Activated T-cell treated with anti-CD3 and anti-CD28 coated beads for 24 hours (primary cell): Measurements from ENCODE around the gene HJURP.
"Not testable (repeated sequence)": the region's sequence is repeated elsewhere in the genome, so short reads cannot be mapped to it uniquely, and the experiment has no call there.

Experiments used
- DNase-seq: peaks from one replicate; pipeline ENCODE4 v3.0.0-alpha.2; 2020; ENCODE audit warnings: low read depth

The HJURP gene, protein sequence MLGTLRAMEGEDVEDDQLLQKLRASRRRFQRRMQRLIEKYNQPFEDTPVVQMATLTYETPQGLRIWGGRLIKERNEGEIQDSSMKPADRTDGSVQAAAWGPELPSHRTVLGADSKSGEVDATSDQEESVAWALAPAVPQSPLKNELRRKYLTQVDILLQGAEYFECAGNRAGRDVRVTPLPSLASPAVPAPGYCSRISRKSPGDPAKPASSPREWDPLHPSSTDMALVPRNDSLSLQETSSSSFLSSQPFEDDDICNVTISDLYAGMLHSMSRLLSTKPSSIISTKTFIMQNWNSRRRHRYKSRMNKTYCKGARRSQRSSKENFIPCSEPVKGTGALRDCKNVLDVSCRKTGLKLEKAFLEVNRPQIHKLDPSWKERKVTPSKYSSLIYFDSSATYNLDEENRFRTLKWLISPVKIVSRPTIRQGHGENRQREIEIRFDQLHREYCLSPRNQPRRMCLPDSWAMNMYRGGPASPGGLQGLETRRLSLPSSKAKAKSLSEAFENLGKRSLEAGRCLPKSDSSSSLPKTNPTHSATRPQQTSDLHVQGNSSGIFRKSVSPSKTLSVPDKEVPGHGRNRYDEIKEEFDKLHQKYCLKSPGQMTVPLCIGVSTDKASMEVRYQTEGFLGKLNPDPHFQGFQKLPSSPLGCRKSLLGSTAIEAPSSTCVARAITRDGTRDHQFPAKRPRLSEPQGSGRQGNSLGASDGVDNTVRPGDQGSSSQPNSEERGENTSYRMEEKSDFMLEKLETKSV

DNA sequence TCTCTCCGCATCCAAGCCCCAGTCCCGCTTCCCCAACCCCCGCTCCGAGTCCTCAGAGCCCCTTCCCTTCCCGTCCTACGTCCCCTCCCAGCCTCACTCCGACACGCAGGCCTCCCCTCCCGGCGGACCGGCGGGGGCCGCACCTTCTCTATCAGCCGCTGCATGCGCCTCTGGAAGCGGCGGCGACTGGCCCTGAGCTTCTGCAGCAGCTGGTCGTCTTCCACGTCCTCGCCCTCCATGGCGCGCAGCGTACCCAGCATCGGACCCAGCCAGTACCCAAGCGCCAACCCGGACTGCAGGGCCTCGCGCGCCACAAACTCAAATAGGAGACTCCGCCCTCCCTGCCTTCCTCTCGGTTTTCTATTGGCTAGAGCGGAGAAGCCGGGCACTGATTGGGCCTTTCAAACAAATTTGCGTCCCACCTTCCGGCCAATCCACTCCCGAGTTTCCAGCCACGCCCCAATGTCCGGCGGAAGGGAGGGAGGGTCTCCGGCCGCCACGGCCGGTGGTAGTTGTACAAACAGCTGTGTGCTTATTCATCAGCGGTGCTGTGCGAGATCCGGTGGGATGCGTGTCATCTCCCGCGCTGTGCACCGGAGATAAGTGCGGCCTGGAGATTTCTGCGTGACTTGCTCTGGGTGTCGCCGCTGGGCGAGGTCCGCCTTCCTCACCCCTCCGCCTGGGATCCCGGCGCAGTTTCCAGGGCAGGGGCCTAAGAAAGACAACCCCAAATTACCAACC, at the start of gene HJURP:
TSS of gene HJURP (minus strand) at position 295 of the 741 bp plus-strand sequence. CDS start at position 260, 35 bp downstream.
- DNase-seq = peak; percentile 87

- no peak for DNase-seq
Measured at GRCh38 chr2:233901884-233902283, 47.5 kb upstream of the HJURP start.

- DNase-seq = no peak
Measured at GRCh38 chr2:233901367-233901766, 47.0 kb upstream of the HJURP start.

GRCh38 chr2:233896253-233896652, 41.9 kb upstream of the HJURP start:
- DNase-seq = not testable (repeated sequence)

DNA sequence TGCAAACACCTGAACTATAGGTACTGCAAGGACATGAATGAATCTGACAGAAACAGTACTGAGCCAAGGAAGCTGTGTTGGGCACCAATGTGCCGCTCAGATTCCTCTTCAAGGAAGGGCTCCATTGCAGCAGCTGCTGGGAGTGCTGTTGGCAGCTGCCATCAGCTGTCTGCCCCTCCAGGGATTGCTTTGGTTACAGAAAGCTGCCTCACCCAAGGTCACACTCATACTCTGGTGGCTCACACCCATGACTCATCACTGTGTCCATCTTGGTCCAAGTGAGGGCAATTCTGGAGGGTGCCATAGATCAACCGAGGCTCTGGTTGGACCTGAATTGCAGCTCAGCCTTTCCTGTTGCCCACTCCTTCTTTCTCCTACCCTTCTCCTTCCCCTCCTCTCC, 38.5 kb upstream of the HJURP start:
- DNase-seq = no peak

GRCh38 chr2:233882353-233882752, 28.0 kb upstream of the HJURP start:
- DNase-seq = no peak

GRCh38 chr2:233872125-233872524, 17.8 kb upstream of the HJURP start:
- DNase-seq = not testable (repeated sequence)

DNA sequence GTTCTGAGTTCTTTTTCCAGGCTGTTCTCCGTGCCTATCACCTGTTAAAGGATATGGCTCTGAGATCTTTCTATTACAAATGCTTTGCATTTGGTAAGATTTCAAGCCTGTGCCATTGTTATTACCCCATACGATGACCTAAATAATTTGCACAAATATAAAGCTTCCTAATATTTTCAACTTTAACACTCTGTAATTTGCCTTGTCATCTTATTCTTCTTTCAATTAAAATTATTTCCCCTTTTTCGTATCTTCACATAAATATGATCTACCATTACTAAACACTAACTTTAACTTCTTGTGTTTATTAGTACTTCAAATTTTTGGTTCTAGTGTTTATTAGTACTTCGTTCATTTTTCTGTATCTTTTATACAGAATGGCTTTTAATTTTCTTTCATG, 17.1 kb upstream of the HJURP start:
- DNase-seq = no peak

DNA sequence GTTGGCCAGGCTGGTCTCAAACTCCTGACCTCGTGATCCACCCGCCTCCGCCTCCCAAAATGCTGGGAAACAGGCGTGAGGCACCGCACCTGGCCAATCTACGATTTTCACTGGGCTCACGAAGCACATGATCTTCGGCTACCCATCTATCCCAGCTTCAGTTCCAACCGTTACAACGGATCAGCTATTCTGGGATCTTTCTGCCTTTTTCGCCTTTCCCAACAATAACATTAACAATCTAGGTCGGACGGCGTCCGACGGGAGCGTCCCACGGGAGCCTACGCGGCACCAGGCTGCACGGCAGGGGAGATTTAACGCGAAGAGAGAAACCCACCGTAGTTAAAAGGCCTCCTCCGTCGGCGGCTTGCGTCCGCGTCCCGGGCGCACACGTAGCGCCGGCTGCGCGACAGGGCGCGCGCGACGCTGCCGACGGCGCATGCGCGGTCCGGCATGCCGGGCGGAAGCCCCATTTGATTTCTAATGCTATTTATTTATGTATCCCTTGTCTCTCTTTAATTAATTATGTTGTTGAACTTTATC, 13.7 kb upstream of the HJURP start, which contains the start of gene MSL3B:
TSS of gene MSL3B (minus strand) at position 394 of the 540 bp plus-strand sequence.
- DNase-seq = peak; percentile 48

DNA sequence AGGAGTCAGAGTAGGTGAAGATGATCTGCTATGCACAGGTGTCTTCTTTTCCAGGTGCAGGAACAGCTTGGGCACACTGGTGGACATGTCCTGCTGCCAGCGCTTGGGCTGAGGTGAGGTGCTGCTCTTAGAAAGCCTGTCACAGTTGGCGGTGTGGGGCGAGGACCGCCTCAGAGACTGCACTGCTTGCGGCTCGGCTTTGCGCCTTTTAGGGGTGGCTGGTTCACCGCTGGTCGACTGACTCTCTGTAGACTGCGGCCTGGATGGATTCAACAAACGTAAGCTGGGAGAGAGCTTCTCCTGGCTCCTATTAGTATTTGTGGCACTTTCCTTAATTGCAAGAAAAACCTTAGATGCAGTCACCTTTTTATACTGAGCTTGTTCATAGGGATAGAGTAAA, 12.1 kb upstream of the HJURP start:
- no peak for DNase-seq

DNA sequence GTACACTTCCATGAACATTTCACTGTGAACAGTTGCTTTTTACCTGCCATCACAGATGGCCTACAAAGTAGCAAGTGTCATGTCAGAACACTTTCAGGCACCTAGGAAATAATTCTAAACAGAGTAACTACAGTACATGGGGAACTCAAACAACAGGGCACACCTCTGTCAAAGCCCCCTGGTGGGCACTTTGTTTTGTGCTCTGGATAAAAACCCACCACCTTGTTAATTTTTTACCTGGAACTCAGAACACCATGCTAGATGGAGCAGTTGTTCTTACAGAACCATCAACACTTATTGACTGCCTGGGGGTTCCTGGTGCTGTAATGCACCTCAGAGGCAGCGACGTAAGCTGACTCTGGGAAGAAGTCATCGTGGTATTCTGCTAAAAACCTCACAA, 11.5 kb upstream of the HJURP start:
- no peak for DNase-seq

DNA sequence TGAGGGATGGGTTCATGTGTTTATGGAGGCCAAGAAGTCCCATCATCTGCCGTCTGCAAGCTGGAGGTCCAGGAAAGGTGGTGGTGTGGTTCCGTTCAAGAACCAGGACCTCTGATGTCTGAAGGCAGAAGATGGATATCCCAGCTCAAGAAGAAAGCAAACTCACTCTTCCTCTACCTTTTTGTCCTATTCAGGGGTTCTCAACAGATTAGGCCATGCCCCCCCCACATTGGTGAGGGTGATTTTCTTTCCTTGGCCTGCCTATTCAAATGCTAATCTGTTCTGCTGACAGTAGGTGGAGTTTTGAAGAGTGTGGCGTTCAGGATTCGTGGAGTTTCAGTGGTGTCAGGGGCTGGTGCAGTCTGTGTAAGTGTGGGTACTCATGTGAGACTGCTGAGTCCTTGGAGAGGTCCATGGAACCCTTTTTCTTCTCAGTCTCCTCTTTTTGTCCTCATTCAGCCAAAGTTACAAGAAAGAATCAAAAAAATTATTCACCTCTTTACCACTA, 8.0 kb upstream of the HJURP start:
- DNase-seq = no peak

- no peak for DNase-seq
Measured at GRCh38 chr2:233858331-233858730, 4.0 kb upstream of the HJURP start.

GRCh38 chr2:233857511-233858141, 3.3 kb upstream of the HJURP start:
- DNase-seq = peak; percentile 26

- DNase-seq = no peak
Measured at GRCh38 chr2:233856184-233856583, 1.8 kb upstream of the HJURP start.

GRCh38 chr2:233855345-233855744, 1.0 kb upstream of the HJURP start:
- DNase-seq = no peak

- DNase-seq = no peak
Measured at GRCh38 chr2:233853883-233854240, 473 bp downstream of the HJURP start.

- DNase-seq = no peak
Measured at GRCh38 chr2:233853353-233853752, 982 bp downstream of the HJURP start.

GRCh38 chr2:233852056-233852455, 2.3 kb downstream of the HJURP start:
- DNase-seq = no peak

DNA sequence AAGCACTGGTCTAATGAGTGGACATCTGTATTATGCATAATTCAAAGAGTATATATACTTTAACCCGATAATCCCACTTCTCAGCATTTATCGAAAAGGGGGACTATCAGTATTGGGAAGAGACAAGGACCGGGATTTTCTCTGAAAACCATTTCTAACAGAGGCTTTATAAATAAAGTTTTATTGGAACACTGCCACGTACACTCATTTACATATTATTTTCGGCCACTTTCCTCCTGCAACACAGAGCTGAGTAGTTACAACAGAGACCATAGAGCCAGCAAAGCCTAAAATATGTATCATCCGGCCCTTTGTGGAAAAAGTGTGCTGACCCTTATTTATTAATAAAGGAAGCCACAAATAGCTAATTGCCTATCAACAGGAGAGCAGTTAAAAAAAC, 3.2 kb downstream of the HJURP start:
- no peak for DNase-seq

- no peak for DNase-seq
Measured at GRCh38 chr2:233850745-233851144, 3.6 kb downstream of the HJURP start.
